LNCAP (cell line): ENCODE measurements around the gene ACSM6.
A peak's percentile ranks its signal among the peaks of the same experiment; 100 is the strongest.

Experiments
- CTCF ChIP-seq: fragments of 450-650 bp; IDR thresholded peaks from 2 replicates; pipeline ENCODE4 v1.5.1; 2017; ENCODE audit warnings: mild to moderate bottlenecking

The ACSM6 gene

GRCh38 chr10:95178266-95178665 lies 15.8 kb upstream of the ACSM6 start:
- TF ChIP-seq CTCF, result no peak

- TF ChIP-seq CTCF, result no peak
Observed at GRCh38 chr10:95178797-95179196, 15.2 kb upstream of the ACSM6 start.

GRCh38 chr10:95181726-95182125 lies 12.3 kb upstream of the ACSM6 start:
- TF ChIP-seq CTCF, result no peak

GRCh38 chr10:95183271-95184230 lies 10.5 kb upstream of the ACSM6 start:
- peak; percentile 99 for TF ChIP-seq CTCF

- TF ChIP-seq CTCF, result no peak
Observed at GRCh38 chr10:95187617-95188016, 6.4 kb upstream of the ACSM6 start.

- TF ChIP-seq CTCF, result no peak
Observed at GRCh38 chr10:95188593-95188992, 5.4 kb upstream of the ACSM6 start.

- TF ChIP-seq CTCF, result no peak
Observed at GRCh38 chr10:95196046-95196445, 2.0 kb downstream of the ACSM6 start.
